H1 (cell line): ENCODE measurements around the gene NEDD9. TPM values are rescaled to one million over a fixed set of nuclear protein-coding genes. Genes with fewer than 3 reads are reported as not detected.

Experiments
- CTCF ChIA-PET: fragments of 300-600 bp; sonication (Branson Sonifier 250); formaldehyde crosslinking; loops from one replicate; lab custom pipeline; 2021; ENCODE audit not compliant: partially characterized antibody; lab: Charles Lee
- POLR2A ChIA-PET: fragments of 300-600 bp; sonication (Branson Sonifier 250); formaldehyde crosslinking; loops from one replicate; lab custom pipeline; 2021; ENCODE audit warnings: inconsistent platforms; ENCODE audit not compliant: partially characterized antibody; lab: Charles Lee
- DNase-seq, 2 experiments: peaks; one replicate each; pipeline versions ENCODE4 v3.0.0 to v3.0.0-alpha.2; 2010 to 2022; ENCODE audit warnings: low spot score in 2 of 2, low read depth in 1 of 2, mixed read lengths in 1 of 2
- FAIRE-seq: peaks from 2 replicates; lab custom pipeline; 2011; peaks lifted over from hg19 to GRCh38; lab: Jason Lieb, UNC
- H2AFZ ChIP-seq: 2 replicates; pipeline ENCODE4 v1.8.1; 2012; ENCODE audit warnings: low read length, inconsistent platforms
- H2AK5ac ChIP-seq: 2 replicates; pipeline ENCODE4 v1.6.1; 2013; ENCODE audit warnings: low read depth, low read length
- H2BK120ac ChIP-seq: replicated peaks from 2 replicates; pipeline ENCODE3; 2013; ENCODE audit warnings: low read depth, low read length, inconsistent platforms
- H2BK12ac ChIP-seq: 2 replicates; pipeline ENCODE4 v1.6.1; 2013; ENCODE audit warnings: low read depth, low read length
- H2BK15ac ChIP-seq: 2 replicates; pipeline ENCODE4 v1.6.1; 2013; ENCODE audit warnings: low read length
- H2BK20ac ChIP-seq: 2 replicates; pipeline ENCODE4 v1.6.1; 2013; ENCODE audit warnings: low read length
- H2BK5ac ChIP-seq: 2 replicates; pipeline ENCODE4 v1.6.1; 2013; ENCODE audit warnings: low read depth, low read length
- H3K14ac ChIP-seq: 2 replicates; pipeline ENCODE4 v1.6.1; 2013; ENCODE audit warnings: inconsistent platforms; ENCODE audit not compliant: insufficient read length
- H3K18ac ChIP-seq: 2 replicates; pipeline ENCODE4 v1.6.1; 2013; ENCODE audit warnings: low read length; ENCODE audit errors: extremely low read depth
- H3K23ac ChIP-seq: 2 replicates; pipeline ENCODE4 v1.6.1; 2013; ENCODE audit warnings: inconsistent platforms; ENCODE audit not compliant: insufficient read length
- H3K23me2 ChIP-seq: 2 replicates; pipeline ENCODE4 v1.6.1; 2013; ENCODE audit warnings: low read depth, low read length
- H3K27ac ChIP-seq: 2 replicates; pipeline ENCODE4 v1.6.1; 2011; ENCODE audit warnings: low read depth, low read length, inconsistent platforms
- H3K27me3 ChIP-seq, 4 experiments: replicated peaks in 1 of 4; 1 replicate in 1 of 4; 2 replicates in 3 of 4; pipeline versions ENCODE4 v1.6.1 to v1.8.1; 2011 to 2013; ENCODE audit warnings: low read length in 3 of 4, mild to moderate bottlenecking in 3 of 4, inconsistent platforms in 2 of 4, mixed read lengths in 2 of 4, moderate library complexity in 1 of 4; ENCODE audit not compliant: control insufficient read depth in 3 of 4, insufficient read depth in 3 of 4; ENCODE audit errors: extremely low read depth in 1 of 4
- H3K36me3 ChIP-seq, 4 experiments: 2 replicates each; pipeline versions ENCODE4 v1.6.1 to v1.8.1; 2011 to 2013; ENCODE audit warnings: mild to moderate bottlenecking in 4 of 4, low read length in 3 of 4, moderate library complexity in 2 of 4, control low read depth in 1 of 4, inconsistent platforms in 1 of 4; ENCODE audit not compliant: insufficient read depth in 4 of 4, control insufficient read depth in 2 of 4
- H3K4ac ChIP-seq: replicated peaks from 2 replicates; pipeline ENCODE3; 2013; ENCODE audit warnings: low read length, low read depth, mixed read lengths, inconsistent platforms; ENCODE audit not compliant: insufficient read length
- H3K4me1 ChIP-seq, 4 experiments: replicated peaks in 1 of 4; 1 replicate in 1 of 4; 2 replicates in 3 of 4; pipeline versions ENCODE4 v1.6.1 to v1.8.1; 2011 to 2013; ENCODE audit warnings: low read length in 3 of 4, inconsistent platforms in 2 of 4, mixed read lengths in 1 of 4; ENCODE audit not compliant: insufficient read depth in 4 of 4, control insufficient read depth in 3 of 4
- H3K4me2 ChIP-seq, 2 experiments: 2 replicates each; pipeline versions ENCODE4 v1.6.1 to v1.8.1; 2011 to 2013; ENCODE audit warnings: low read depth in 2 of 2, low read length in 2 of 2, control low read depth in 1 of 2, inconsistent platforms in 1 of 2, mild to moderate bottlenecking in 1 of 2; ENCODE audit not compliant: insufficient read depth in 1 of 2
- H3K4me3 ChIP-seq, 4 experiments: fragments of 200-600, 300-600 bp in 1 of 4; sonication (generic), shearing (Covaris generic), sonication (Bioruptor Twin) in 1 of 4; 2 replicates each; pipeline versions ENCODE4 v1.5.1 to v1.8.1; 2011 to 2016; ENCODE audit warnings: low read length in 4 of 4, low read depth in 3 of 4, control low read depth in 2 of 4, inconsistent platforms in 2 of 4, mild to moderate bottlenecking in 2 of 4, mixed read lengths in 1 of 4, moderate library complexity in 1 of 4; ENCODE audit not compliant: insufficient read depth in 2 of 4; ENCODE audit errors: extremely low read depth in 1 of 4
- H3K56ac ChIP-seq: replicated peaks from 2 replicates; pipeline ENCODE3; 2013; ENCODE audit warnings: low read depth, mild to moderate bottlenecking, mixed read lengths, low read length, inconsistent platforms; ENCODE audit not compliant: insufficient read length
- H3K79me1 ChIP-seq: 2 replicates; pipeline ENCODE4 v1.6.1; 2013; ENCODE audit warnings: low read depth, low read length, control low read depth
- H3K79me2 ChIP-seq, 2 experiments: 2 replicates each; pipeline versions ENCODE4 v1.6.1 to v1.8.1; 2012 to 2013; ENCODE audit warnings: low read length in 2 of 2, mild to moderate bottlenecking in 2 of 2, inconsistent platforms in 1 of 2; ENCODE audit not compliant: insufficient read depth in 2 of 2, control insufficient read depth in 1 of 2
- H3K9ac ChIP-seq, 4 experiments: replicated peaks in 1 of 4; 1 replicate in 1 of 4; 2 replicates in 3 of 4; pipeline versions ENCODE4 v1.6.1 to v1.8.1; 2011 to 2013; ENCODE audit warnings: low read depth in 3 of 4, low read length in 3 of 4, control low read depth in 2 of 4, mild to moderate bottlenecking in 2 of 4, moderate library complexity in 2 of 4, inconsistent platforms in 1 of 4; ENCODE audit errors: extremely low read depth in 1 of 4
- H3K9me3 ChIP-seq, 2 experiments: 2 replicates each; pipeline versions ENCODE4 v1.6.1 to v1.8.1; 2012 to 2013; ENCODE audit warnings: mild to moderate bottlenecking in 2 of 2, moderate library complexity in 2 of 2, control low read depth in 1 of 2, inconsistent platforms in 1 of 2, low read depth in 1 of 2, low read length in 1 of 2, mixed read lengths in 1 of 2; ENCODE audit not compliant: insufficient read depth in 2 of 2
- H4K20me1 ChIP-seq, 2 experiments: replicated peaks in 1 of 2; 2 replicates each; pipeline versions ENCODE3 to v1.8.1; 2011 to 2013; ENCODE audit warnings: inconsistent platforms in 2 of 2, low read length in 2 of 2, mild to moderate bottlenecking in 1 of 2; ENCODE audit not compliant: insufficient read depth in 2 of 2, control insufficient read depth in 1 of 2
- H4K5ac ChIP-seq: 2 replicates; pipeline ENCODE4 v1.6.1; 2013; ENCODE audit warnings: low read length, low read depth, mixed read lengths, inconsistent platforms; ENCODE audit not compliant: insufficient read length
- H4K8ac ChIP-seq: 2 replicates; pipeline ENCODE4 v1.8.0; 2013; ENCODE audit warnings: mild to moderate bottlenecking, moderate library complexity, low read length, inconsistent platforms; ENCODE audit not compliant: insufficient read depth; ENCODE audit errors: extremely low read depth
- H4K91ac ChIP-seq: replicated peaks from 2 replicates; pipeline ENCODE3; 2013; ENCODE audit warnings: low read length, mixed read lengths, inconsistent platforms; ENCODE audit not compliant: insufficient read length
- CBX8 ChIP-seq: fragments of 300-800, 300-1000 bp; sonication (generic); IDR thresholded peaks from 2 replicates; pipeline ENCODE4 v1.7.1; 2016; ENCODE audit warnings: low read depth, low read length, borderline replicate concordance
- CTCF ChIP-seq, 3 experiments: IDR thresholded peaks; 1 replicate in 2 of 3; 2 replicates in 1 of 3; pipeline versions ENCODE4 v1.5.1 to v1.6.1; 2011; ENCODE audit warnings: low read length in 3 of 3, mild to moderate bottlenecking in 3 of 3, inconsistent platforms in 2 of 3, low read depth in 1 of 3, moderate library complexity in 1 of 3; ENCODE audit not compliant: insufficient read depth in 1 of 3; ENCODE audit errors: control extremely low read depth in 1 of 3
- POLR2A ChIP-seq, 2 experiments: IDR thresholded peaks; 1 replicate in 1 of 2; 2 replicates in 1 of 2; pipeline ENCODE4 v1.6.1; 2011; ENCODE audit warnings: low read depth in 2 of 2, low read length in 2 of 2, mild to moderate bottlenecking in 2 of 2; ENCODE audit errors: control extremely low read depth in 1 of 2
- RFX5 ChIP-seq: IDR thresholded peaks from 2 replicates; pipeline ENCODE4 v1.6.1; 2011; ENCODE audit warnings: low read depth, low read length, improper control_type of control experiment, borderline replicate concordance
- SAP30 ChIP-seq: fragments of 300-600 bp; sonication (generic); IDR thresholded peaks from 2 replicates; pipeline ENCODE4 v1.7.1; 2012; ENCODE audit warnings: low read length, moderate library complexity, mild to moderate bottlenecking, inconsistent platforms; ENCODE audit not compliant: insufficient read depth, insufficient replicate concordance
- SRF ChIP-seq: IDR thresholded peaks from 2 replicates; pipeline ENCODE4 v1.6.1; 2011; ENCODE audit warnings: mild to moderate bottlenecking, low read depth, low read length, moderate library complexity
- USF2 ChIP-seq: IDR thresholded peaks from 2 replicates; pipeline ENCODE4 v1.6.1; 2011; ENCODE audit warnings: low read length, improper control_type of control experiment
- WGBS, 2 experiments: shearing (Covaris generic) in 1 of 2; methylation state at CpG; one replicate each; pipeline versions ENCODE4 v1.1.6 to v1.1.7; 2013 to 2015; ENCODE audit warnings: low lambda C conversion rate in 2 of 2, mixed read lengths in 2 of 2, inconsistent platforms in 1 of 2, low coverage in 1 of 2, missing lambda C conversion rate in 1 of 2; ENCODE audit not compliant: insufficient replicate concordance in 2 of 2, insufficient coverage in 1 of 2, insufficient read length in 1 of 2; ENCODE audit errors: extremely low coverage in 1 of 2, missing lambda C conversion rate in 1 of 2; 5-methylcytosine and 5-hydroxymethylcytosine counted together
- polyA plus RNA-seq, 7 experiments: library from polyadenylated mRNA; depleted of rRNA in 3 of 7; stranded (reverse) in 5 of 7; unstranded in 2 of 7; fragments of >200 nt in 5 of 7; fragments of 200-250 nt in 2 of 7; gene quantifications; 1 replicate in 5 of 7; 2 replicates in 1 of 7; 4 replicates in 1 of 7; pipeline versions ENCODE4 v1.2.1 to v1.2.3, GENCODE V29; 2011 to 2013; ENCODE audit warnings: missing spikeins in 2 of 7, mixed read lengths in 2 of 7
- total RNA-seq: library from RNA; stranded (reverse); fragmentation: NEBNext Ultra II Directional; extraction: Animal tissue kit (Norgen Biotek cat#: 25700); gene quantifications from 2 replicates; pipeline ENCODE4 v1.2.1, GENCODE V29; 2021

Gene NEDD9
- total and polyA plus RNA-seq, 2 of the 8 experiments (the other 6 are each of a cell fraction or from before 2014, with no cell fraction given): 3.6 to 12.0 TPM

GRCh38 chr6:11260249-11261038 lies 28.0 kb upstream of the NEDD9 start:
- peaks cover 0 to 1% (median 0%) of the 10 kb centered on the region in 4 experiments; a peak in 2 of 7 replicates for H3K4me1 ChIP-seq
- no peak overlapping the region for H2BK5ac ChIP-seq
- FAIRE-seq (no peak), DNase-seq (no peak)
- no peak overlapping the region for H2BK20ac ChIP-seq
- no peaks in the 10 kb centered on the region for H4K20me1 ChIP-seq
- no peak overlapping the region for H2BK12ac ChIP-seq
- no peak overlapping the region for H2AFZ ChIP-seq
- H3K14ac ChIP-seq: no peak overlapping the region
- 91% methylated on average over 4 of the region's 4 CpGs; no CpG with 5 or more reads in 1 of the 2 experiments for WGBS, 2 experiments
- no peak overlapping the region for H3K9ac ChIP-seq
- H2BK15ac ChIP-seq: no peak overlapping the region
- no peak overlapping the region for H4K91ac ChIP-seq
- ChIA-PET CTCF (interaction anchor here (0.8 to 3.7 kb wide), 3 partner anchors 18 to 50 kb away, joined by 3 to 17 read pairs (median 6); no protein-coding TSS in a partner anchor), POLR2A (no interaction called here)
- no peak overlapping the region for H4K8ac ChIP-seq
- no peaks in the 10 kb centered on the region for H3K79me1 ChIP-seq
- H3K36me3 ChIP-seq: no peaks in the 10 kb centered on the region
- no peak overlapping the region for H4K5ac ChIP-seq
- no peaks in the 10 kb centered on the region; a peak in 1 of 7 replicates for H3K27me3 ChIP-seq
- no peak overlapping the region for H3K4me3 ChIP-seq
- H3K23me2 ChIP-seq: 0 out of 2 replicates have a peak, but pooled peaks cover 1% of the 10 kb centered on the region
- no peak overlapping the region for H3K4ac ChIP-seq
- no peak overlapping the region for H3K27ac ChIP-seq
- no peaks in the 10 kb centered on the region for H3K9me3 ChIP-seq
- H3K23ac ChIP-seq: no peak overlapping the region
- H2AK5ac ChIP-seq: no peak overlapping the region
- H3K18ac ChIP-seq: no peak overlapping the region
- no peak overlapping the region for H3K4me2 ChIP-seq
- TF ChIP-seq SRF: no peak
- no peak for TF ChIP-seq SAP30
- TF ChIP-seq POLR2A (IDR thresholded peaks at IDR 0.05; ENCODE audit: control extremely low read depth in 1 of 2, low read depth in 2 of 2, low read length in 2 of 2): no peak
- TF ChIP-seq USF2: no peak
- TF ChIP-seq CTCF (IDR thresholded peaks at IDR 0.05; ENCODE audit: control extremely low read depth in 1 of 3, insufficient read depth in 1 of 3, low read depth in 1 of 3, low read length in 3 of 3): no peak
- TF ChIP-seq CBX8: no peak
- TF ChIP-seq RFX5: no peak
- no peaks in the 10 kb centered on the region for H3K79me2 ChIP-seq
- H3K56ac ChIP-seq: no peak overlapping the region
- H2BK120ac ChIP-seq: no peak overlapping the region
